Measurements from ENCODE around the gene CA7. TPM values are rescaled to one million over a fixed set of nuclear protein-coding genes. Genes with fewer than 3 reads are reported as not detected.
"Not testable (repeated sequence)": the region's sequence is repeated elsewhere in the genome, so short reads cannot be mapped to it uniquely, and the experiment has no call there.

CA7 gene
- total RNA-seq, 2 donors from 2014 or later: not detected

DNA sequence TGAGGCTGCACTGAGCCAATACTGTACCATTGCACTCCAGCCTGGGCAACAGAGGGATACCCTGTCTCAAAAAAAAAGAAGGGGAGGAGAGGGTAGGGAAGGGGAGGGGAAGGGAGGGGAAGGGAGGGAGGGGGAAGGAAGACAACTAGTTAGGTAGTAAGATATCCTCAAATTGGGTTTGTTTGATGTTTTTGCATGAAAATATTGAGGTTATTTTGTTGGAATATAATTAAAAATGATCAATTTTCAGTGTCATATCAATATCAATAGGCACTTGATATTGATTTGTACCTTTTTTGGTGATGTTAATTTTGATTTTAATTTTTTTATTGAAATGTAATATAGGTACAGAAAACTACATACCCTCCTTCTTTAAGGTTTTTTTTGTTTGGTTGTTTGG, 19.5 kb downstream of the CA7 start:
- H3K27ac ChIP-seq (ENCODE audit: low read depth, low read length): no peak overlapping the region
- Mint-ChIP-seq H3K36me3 (ENCODE audit: low read depth) (no peaks in the 10 kb centered on the region), H3K4me1 (no peaks in the 10 kb centered on the region), H3K4me3 (no peak overlapping the region), H3K9me3 (no peaks in the 10 kb centered on the region), H3K27ac (no peak overlapping the region), H3K27me3 (ENCODE audit: insufficient read depth) (no peaks in the 10 kb centered on the region)
- no peak overlapping the region for H3K9ac ChIP-seq (ENCODE audit: extremely low read depth, low read length, poor library complexity, severe bottlenecking)
- DNase-seq: no peak
- TF ChIP-seq, protein P1, sequence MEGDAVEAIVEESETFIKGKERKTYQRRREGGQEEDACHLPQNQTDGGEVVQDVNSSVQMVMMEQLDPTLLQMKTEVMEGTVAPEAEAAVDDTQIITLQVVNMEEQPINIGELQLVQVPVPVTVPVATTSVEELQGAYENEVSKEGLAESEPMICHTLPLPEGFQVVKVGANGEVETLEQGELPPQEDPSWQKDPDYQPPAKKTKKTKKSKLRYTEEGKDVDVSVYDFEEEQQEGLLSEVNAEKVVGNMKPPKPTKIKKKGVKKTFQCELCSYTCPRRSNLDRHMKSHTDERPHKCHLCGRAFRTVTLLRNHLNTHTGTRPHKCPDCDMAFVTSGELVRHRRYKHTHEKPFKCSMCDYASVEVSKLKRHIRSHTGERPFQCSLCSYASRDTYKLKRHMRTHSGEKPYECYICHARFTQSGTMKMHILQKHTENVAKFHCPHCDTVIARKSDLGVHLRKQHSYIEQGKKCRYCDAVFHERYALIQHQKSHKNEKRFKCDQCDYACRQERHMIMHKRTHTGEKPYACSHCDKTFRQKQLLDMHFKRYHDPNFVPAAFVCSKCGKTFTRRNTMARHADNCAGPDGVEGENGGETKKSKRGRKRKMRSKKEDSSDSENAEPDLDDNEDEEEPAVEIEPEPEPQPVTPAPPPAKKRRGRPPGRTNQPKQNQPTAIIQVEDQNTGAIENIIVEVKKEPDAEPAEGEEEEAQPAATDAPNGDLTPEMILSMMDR (conservative IDR thresholded peaks at IDR 0.05): no peak
- H3K4me1 ChIP-seq (ENCODE audit: control insufficient read depth, insufficient read depth, low read length): no peaks in the 10 kb centered on the region
- H3K36me3 ChIP-seq (ENCODE audit: control insufficient read depth, insufficient read depth, low read length): no peaks in the 10 kb centered on the region
- no peak overlapping the region for H3K4me3 ChIP-seq (ENCODE audit: low read length)
- H3K9me3 ChIP-seq (ENCODE audit: control insufficient read depth, low read length): no peaks in the 10 kb centered on the region
- H3K27me3 ChIP-seq (ENCODE audit: control insufficient read depth, insufficient read depth, low read length, poor library complexity, severe bottlenecking): no peaks in the 10 kb centered on the region

DNA sequence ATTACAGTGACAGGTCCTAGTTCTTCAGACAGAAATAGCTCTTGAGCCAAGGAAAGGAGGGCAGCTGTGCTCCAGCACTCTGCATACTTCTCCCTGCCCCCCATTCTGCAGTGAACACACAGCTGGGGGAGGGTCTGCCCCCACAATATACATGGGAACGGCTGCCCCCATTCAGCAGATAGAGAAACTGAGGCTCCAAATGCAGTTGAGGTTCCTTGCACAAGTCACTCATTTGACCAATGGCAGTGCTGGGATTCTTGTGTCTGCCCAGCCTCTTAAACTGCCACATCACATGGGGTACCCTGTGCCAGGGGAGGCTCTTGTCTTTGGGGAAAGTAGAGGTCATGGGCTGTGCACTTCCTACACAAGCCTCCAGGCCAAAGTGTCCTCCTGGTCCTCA, 25.2 kb downstream of the CA7 start:
- no peaks in the 10 kb centered on the region for H3K36me3 ChIP-seq (ENCODE audit: control insufficient read depth, insufficient read depth, low read length)
- no peak overlapping the region for H3K9ac ChIP-seq (ENCODE audit: extremely low read depth, low read length, poor library complexity, severe bottlenecking)
- 86% methylated on average over 1 of the region's 1 CpG; no CpG with 5 or more reads in 1 of the 2 experiments for WGBS, 2 experiments (ENCODE audit: insufficient coverage in 1 of 2, insufficient read length in 1 of 2)
- no peaks in the 10 kb centered on the region for H3K4me1 ChIP-seq (ENCODE audit: control insufficient read depth, insufficient read depth, low read length)
- no peak for DNase-seq
- no peak overlapping the region for H3K27ac ChIP-seq (ENCODE audit: low read depth, low read length)
- TF ChIP-seq, protein P1 (conservative IDR thresholded peaks at IDR 0.05): no peak
- no peak overlapping the region for H3K4me3 Mint-ChIP-seq
- no peaks in the 10 kb centered on the region for H3K9me3 ChIP-seq (ENCODE audit: control insufficient read depth, low read length)
- no peaks in the 10 kb centered on the region for H3K36me3 Mint-ChIP-seq (ENCODE audit: low read depth)
- no peaks in the 10 kb centered on the region for H3K9me3 Mint-ChIP-seq
- no peak overlapping the region for H3K27ac Mint-ChIP-seq
- peaks cover 5% of the 10 kb centered on the region for H3K4me1 Mint-ChIP-seq
- H3K4me3 ChIP-seq (ENCODE audit: low read length): no peak overlapping the region
- peaks cover 12% of the 10 kb centered on the region for H3K27me3 Mint-ChIP-seq (ENCODE audit: insufficient read depth)
- no peaks in the 10 kb centered on the region for H3K27me3 ChIP-seq (ENCODE audit: control insufficient read depth, insufficient read depth, low read length, poor library complexity, severe bottlenecking)

DNA sequence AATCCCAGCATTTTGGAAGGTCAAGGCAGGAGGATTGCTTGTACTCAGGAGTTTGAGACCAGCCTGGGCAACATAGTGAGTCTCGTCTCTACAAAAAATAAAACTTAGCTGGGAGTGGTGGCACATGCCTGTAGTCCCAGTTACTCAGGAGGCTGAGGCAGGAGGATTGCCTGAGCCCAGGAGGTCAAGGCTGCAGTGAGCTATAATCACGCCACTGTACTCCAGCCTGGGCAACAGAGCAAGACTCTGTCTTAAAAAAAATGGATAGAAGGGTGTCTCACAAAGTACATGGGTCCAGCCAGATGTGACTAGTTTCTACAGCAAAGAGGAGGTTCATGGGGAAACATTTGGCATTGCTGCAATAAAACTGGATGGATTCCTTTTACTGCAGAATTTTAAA, 27.1 kb downstream of the CA7 start:
- H3K4me3 Mint-ChIP-seq; H3K27ac ChIP-seq (ENCODE audit: low read depth, low read length); H3K9me3 Mint-ChIP-seq; H3K9me3 ChIP-seq (ENCODE audit: control insufficient read depth, low read length); H3K36me3 ChIP-seq (ENCODE audit: control insufficient read depth, insufficient read depth, low read length); H3K27ac Mint-ChIP-seq; H3K27me3 ChIP-seq (ENCODE audit: control insufficient read depth, insufficient read depth, low read length, poor library complexity, severe bottlenecking); H3K36me3 Mint-ChIP-seq (ENCODE audit: low read depth); DNase-seq; H3K4me3 ChIP-seq (ENCODE audit: low read length); H3K4me1 Mint-ChIP-seq; H3K4me1 ChIP-seq (ENCODE audit: control insufficient read depth, insufficient read depth, low read length); H3K9ac ChIP-seq (ENCODE audit: extremely low read depth, low read length, poor library complexity, severe bottlenecking): not testable (repeated sequence)
- peaks cover 12% of the 10 kb centered on the region for H3K27me3 Mint-ChIP-seq (ENCODE audit: insufficient read depth)
- 89 to 93% methylated on average over 2 of the region's 2 CpGs for WGBS, 2 experiments (ENCODE audit: insufficient coverage in 1 of 2, insufficient read length in 1 of 2)

DNA sequence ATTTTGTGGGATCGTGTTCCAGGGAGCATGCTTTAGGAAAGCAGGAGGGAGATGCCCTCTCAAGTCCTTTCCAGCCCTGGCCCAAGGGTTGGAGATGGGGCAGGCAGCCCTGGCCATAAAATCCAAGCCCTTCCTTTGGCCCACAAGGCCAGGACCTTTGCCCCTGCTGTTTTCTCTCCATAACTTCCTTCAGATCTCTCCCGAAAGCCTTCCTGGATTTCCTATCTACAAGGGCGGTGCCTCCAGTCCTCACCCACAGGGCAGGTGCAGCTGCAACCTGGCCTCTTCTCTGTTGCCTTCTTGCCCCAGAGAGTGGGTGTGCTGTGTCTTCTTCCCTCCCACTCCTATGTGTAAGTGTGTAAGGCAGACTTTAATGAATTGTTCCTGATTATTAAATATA, 27.6 kb downstream of the CA7 start:
- H3K4me3 Mint-ChIP-seq: no peak overlapping the region
- Histone ChIP-seq H3K36me3 (ENCODE audit: control insufficient read depth, insufficient read depth, low read length) (no peaks in the 10 kb centered on the region), H3K9ac (ENCODE audit: extremely low read depth, low read length, poor library complexity, severe bottlenecking) (no peak overlapping the region), H3K4me1 (ENCODE audit: control insufficient read depth, insufficient read depth, low read length) (no peaks in the 10 kb centered on the region), H3K27ac (ENCODE audit: low read depth, low read length) (no peak overlapping the region), H3K9me3 (ENCODE audit: control insufficient read depth, low read length) (no peaks in the 10 kb centered on the region), H3K4me3 (ENCODE audit: low read length) (no peak overlapping the region), H3K27me3 (ENCODE audit: control insufficient read depth, insufficient read depth, low read length, poor library complexity, severe bottlenecking) (no peaks in the 10 kb centered on the region)
- H3K27me3 Mint-ChIP-seq (ENCODE audit: insufficient read depth): peaks cover 12% of the 10 kb centered on the region
- no peaks in the 10 kb centered on the region for H3K9me3 Mint-ChIP-seq
- H3K27ac Mint-ChIP-seq: no peak overlapping the region
- H3K36me3 Mint-ChIP-seq (ENCODE audit: low read depth): no peaks in the 10 kb centered on the region
- no peak for DNase-seq
- peaks cover 5% of the 10 kb centered on the region for H3K4me1 Mint-ChIP-seq
- whole genome bisulfite sequencing, 2 experiments (ENCODE audit: insufficient coverage in 1 of 2, insufficient read length in 1 of 2): 81% methylated on average over 3 of the region's 3 CpGs; no CpG with 5 or more reads in 1 of the 2 experiments
- TF ChIP-seq, protein P1 (conservative IDR thresholded peaks at IDR 0.05): no peak

Data from endodermal cell (in vitro differentiated cells).